ENCODE results near the gene PTPRN2.

Gene PTPRN2

DNA sequence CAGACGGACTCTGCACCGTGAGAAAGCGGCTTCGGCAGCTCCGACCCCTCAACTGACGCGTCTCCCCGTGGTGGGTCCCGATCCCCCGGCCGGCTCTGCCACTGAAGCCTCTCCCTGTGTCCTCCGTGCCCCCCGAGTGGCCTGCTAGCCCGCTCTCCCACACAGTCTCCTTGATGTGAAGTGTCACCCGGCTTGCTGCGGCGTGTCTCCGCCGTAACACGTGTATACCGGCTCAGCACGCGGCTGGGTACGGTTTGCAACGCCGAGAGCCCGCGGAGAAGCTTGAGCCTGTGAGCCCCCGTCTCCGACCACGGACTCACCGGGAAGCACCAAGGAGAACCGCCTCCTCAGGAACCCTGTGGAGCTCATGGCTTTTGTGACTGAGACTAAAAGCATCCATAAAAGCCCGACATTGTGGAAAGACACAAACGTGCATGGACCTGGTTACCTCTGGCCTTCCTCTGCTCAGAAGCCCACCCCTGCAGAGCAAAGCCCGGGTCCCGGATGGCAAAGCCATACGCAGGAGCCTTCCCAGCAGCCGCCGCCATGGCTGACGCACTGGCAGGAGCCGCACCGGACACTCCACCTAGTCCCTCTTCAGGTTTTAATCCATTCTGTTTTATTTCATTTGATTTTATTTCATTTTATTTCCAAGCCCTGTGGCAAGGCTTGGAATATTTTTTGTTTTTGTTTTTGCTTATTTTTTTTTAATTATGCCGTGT, 17.0 kb downstream of the PTPRN2 start:
- no peak overlapping the region for H3K4me3 ChIP-seq (ENCODE audit: low read length)
- peaks cover 12% of the 10 kb centered on the region for H3K27me3 ChIP-seq (ENCODE audit: control insufficient read depth, insufficient read depth, low read length)
- H3K9me3 ChIP-seq (replicated peaks; ENCODE audit: low read length): no peaks in the 10 kb centered on the region
- H3K4me1 ChIP-seq (ENCODE audit: control insufficient read depth, insufficient read depth, low read length): no peaks in the 10 kb centered on the region
- no peaks in the 10 kb centered on the region for H3K36me3 ChIP-seq (ENCODE audit: insufficient read depth, low read length)
- H3K4me2 ChIP-seq (ENCODE audit: low read length): no peak overlapping the region
- H3K9ac ChIP-seq (ENCODE audit: low read depth, low read length): no peak overlapping the region

DNA sequence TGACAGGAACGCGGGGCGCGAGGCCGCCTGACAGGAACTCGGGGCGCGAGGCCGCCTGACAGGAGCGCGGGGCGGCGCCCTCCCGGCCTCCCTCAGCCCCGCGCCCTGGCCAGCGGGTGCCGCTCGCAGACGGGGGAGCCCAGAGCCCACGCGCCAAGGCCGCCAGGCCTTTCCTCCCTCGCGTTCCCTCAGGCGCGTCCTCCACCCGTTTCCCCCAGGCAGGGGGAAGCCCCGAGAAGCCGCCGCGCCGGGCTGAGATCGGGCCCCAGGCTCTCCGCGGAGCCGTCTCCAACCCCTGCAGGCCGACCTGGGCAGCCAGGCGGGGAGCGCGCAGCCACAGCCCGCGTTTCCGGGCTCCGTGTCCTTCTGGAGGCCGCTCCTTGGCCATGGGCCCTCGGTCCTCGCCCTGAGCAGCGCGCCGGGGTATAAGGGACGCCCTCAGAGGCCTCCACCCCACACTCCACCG, 17.7 kb downstream of the PTPRN2 start:
- Histone ChIP-seq H3K9me3 (replicated peaks; ENCODE audit: low read length) (no peaks in the 10 kb centered on the region), H3K4me1 (ENCODE audit: control insufficient read depth, insufficient read depth, low read length) (no peaks in the 10 kb centered on the region), H3K4me2 (ENCODE audit: low read length) (no peak overlapping the region), H3K36me3 (ENCODE audit: insufficient read depth, low read length) (no peaks in the 10 kb centered on the region), H3K9ac (ENCODE audit: low read depth, low read length) (no peak overlapping the region), H3K27me3 (ENCODE audit: control insufficient read depth, insufficient read depth, low read length) (peaks cover 12% of the 10 kb centered on the region), H3K4me3 (ENCODE audit: low read length) (no peak overlapping the region)

DNA sequence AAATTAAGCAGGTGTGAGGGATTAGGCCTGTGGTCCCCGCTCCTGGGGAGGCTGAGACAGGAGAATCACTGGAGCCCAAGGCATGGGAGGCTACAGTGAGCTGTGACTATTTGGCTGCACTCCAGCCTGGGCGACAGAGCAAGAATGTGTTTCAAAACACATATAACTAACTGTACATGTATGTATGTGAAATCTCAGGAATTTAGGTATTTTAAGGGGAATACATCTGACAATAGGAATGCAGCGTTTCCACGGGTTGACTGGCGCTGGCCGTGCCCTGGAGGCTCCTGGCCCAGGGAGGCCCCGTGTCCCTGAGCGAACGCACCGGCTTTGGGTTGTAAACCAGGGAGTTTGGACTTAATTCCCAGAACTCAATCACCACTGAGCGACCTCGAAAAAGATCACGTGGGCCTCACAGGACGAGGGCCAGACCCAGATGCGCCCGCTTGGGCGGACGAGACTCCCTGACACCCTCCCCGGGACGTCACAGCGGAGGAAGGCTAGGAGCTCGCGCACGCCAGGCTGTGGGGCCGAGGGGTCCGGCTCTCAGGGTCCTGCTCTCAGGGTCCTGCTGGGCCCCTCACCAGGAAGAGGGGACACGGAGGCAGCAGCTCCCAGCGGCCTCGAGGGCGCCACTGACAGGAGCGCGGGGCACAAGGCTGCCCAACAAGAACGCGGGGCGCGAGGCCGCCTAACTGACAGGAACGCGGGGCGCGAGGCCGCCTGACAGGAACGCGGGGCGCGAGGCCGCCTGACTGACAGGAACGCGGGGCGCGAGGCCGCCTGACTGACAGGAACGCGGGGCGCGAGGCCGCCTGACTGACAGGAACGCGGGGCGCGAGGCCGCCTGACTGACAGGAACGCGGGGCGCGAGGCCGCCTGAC, 18.4 kb downstream of the PTPRN2 start:
- Histone ChIP-seq H3K4me1 (ENCODE audit: control insufficient read depth, insufficient read depth, low read length) (no peaks in the 10 kb centered on the region), H3K27me3 (ENCODE audit: control insufficient read depth, insufficient read depth, low read length) (peaks cover 12% of the 10 kb centered on the region), H3K9ac (ENCODE audit: low read depth, low read length) (no peak overlapping the region), H3K9me3 (replicated peaks; ENCODE audit: low read length) (no peaks in the 10 kb centered on the region), H3K36me3 (ENCODE audit: insufficient read depth, low read length) (no peaks in the 10 kb centered on the region), H3K4me3 (ENCODE audit: low read length) (no peak overlapping the region), H3K4me2 (ENCODE audit: low read length) (no peak overlapping the region)

DNA sequence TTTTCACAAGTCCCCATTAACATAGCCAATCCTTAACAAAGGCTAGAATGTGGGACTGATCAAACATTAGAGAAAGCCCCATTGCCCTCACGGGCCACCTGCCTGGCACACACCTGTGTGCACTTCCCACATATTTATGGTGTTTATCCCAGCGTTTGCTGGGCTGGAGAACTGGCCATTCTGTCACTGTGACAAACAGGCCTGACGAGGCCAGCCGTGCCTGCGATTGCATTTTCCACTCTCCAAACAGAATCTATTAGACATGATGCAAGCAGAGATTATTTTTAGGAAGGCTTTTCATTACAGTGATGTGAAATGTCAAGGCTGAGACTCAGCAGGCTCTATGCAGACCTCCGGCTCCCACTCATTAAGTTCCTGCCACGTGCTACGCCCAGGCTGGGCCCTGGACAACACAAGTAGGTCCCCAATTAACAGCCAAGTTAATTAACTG, 20.4 kb downstream of the PTPRN2 start:
- Histone ChIP-seq H3K36me3 (ENCODE audit: insufficient read depth, low read length) (no peaks in the 10 kb centered on the region), H3K27me3 (ENCODE audit: control insufficient read depth, insufficient read depth, low read length) (peaks cover 9% of the 10 kb centered on the region), H3K4me3 (ENCODE audit: low read length) (no peak overlapping the region), H3K4me2 (ENCODE audit: low read length) (no peak overlapping the region), H3K9ac (ENCODE audit: low read depth, low read length) (no peak overlapping the region), H3K4me1 (ENCODE audit: control insufficient read depth, insufficient read depth, low read length) (no peaks in the 10 kb centered on the region), H3K9me3 (replicated peaks; ENCODE audit: low read length) (no peaks in the 10 kb centered on the region)

DNA sequence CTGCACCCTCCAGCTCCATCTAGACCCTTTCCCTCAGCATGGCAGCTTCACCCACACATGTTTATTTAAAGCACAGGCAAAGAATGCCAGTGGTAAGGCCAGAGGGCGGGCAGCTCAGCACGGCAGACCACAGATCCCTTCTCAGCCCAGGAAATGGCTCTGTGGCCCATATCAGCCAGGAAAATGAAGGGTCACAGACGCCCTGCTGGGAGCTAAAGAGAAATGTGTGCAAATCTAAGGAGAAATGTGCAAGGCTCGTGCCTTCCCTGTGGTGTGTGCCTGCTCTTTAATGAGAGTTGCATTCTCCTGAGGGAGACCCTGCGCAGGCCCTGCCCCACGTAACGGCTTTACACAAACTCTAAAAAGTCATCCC, 23.0 kb downstream of the PTPRN2 start:
- Histone ChIP-seq H3K27me3 (ENCODE audit: control insufficient read depth, insufficient read depth, low read length) (peaks cover 5% of the 10 kb centered on the region), H3K36me3 (ENCODE audit: insufficient read depth, low read length) (no peaks in the 10 kb centered on the region), H3K9me3 (replicated peaks; ENCODE audit: low read length) (no peaks in the 10 kb centered on the region)

DNA sequence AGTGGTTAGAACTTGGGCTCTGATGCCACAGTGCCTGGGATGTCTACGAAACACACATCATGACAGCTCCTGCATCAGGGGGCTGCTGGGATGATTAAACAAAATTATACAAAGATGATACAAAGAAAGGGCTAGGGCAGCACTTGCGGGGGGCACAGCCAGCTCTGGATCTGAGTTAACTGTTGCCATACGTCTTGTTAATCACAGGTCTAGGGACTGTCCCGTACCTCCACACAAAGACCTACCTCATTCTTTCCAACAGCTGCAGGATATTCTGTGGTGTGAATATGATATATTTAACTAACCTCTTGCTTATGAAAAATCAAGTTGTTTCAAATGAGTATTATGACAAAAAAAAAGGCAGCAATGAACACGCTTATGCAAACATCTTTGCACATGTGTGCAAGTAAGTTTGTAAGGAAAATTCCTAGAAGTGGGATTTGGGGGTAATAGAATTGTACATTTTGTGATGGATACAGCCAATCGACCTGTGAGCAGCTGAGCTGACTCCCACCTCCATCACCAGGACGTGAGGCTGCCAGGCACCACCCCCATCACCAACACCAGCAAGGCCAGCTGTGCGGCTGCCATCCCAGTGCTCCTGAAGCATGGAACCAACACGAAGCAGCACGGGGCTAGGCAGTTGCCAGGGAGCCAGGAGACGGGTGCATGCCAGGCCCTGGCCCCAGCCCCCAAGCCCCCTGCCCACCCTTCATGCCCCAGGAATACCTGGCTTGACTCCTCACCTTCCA, 23.5 kb downstream of the PTPRN2 start:
- H3K9ac ChIP-seq (ENCODE audit: low read depth, low read length): no peak overlapping the region
- no peaks in the 10 kb centered on the region for H3K36me3 ChIP-seq (ENCODE audit: insufficient read depth, low read length)
- H3K4me3 ChIP-seq (ENCODE audit: low read length): no peak overlapping the region
- no peaks in the 10 kb centered on the region for H3K9me3 ChIP-seq (replicated peaks; ENCODE audit: low read length)
- no peak overlapping the region for H3K4me2 ChIP-seq (ENCODE audit: low read length)
- peaks cover 4% of the 10 kb centered on the region for H3K27me3 ChIP-seq (ENCODE audit: control insufficient read depth, insufficient read depth, low read length)
- H3K4me1 ChIP-seq (ENCODE audit: control insufficient read depth, insufficient read depth, low read length): no peaks in the 10 kb centered on the region

More for the DNA sequence above, 23.0 kb downstream of the PTPRN2 start:
- Histone ChIP-seq H3K4me3 (ENCODE audit: low read length) (no peak overlapping the region), H3K4me2 (ENCODE audit: low read length) (no peak overlapping the region), H3K9ac (ENCODE audit: low read depth, low read length) (no peak overlapping the region), H3K4me1 (ENCODE audit: control insufficient read depth, insufficient read depth, low read length) (no peaks in the 10 kb centered on the region)

DNA sequence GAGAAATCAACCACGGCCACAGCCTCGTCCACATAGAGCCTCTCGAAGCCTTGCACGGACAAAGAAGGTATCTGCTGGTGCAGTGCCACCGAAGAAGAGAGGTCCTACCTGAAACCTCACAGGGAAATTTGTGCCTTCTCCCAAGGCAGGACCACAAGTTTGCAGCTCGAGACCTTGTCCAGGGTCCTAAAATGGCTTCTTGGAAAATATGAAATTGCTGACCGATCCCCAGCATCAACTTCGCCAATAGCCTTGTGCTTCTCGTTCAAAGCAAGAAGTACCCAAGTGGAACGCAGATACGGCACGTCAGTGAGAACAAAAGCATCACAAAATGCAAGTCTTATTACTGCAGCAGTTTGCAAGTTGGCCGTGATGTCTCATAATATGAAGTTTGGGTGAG, 24.6 kb downstream of the PTPRN2 start:
- Histone ChIP-seq H3K36me3 (ENCODE audit: insufficient read depth, low read length) (no peaks in the 10 kb centered on the region), H3K9ac (ENCODE audit: low read depth, low read length) (no peak overlapping the region), H3K4me3 (ENCODE audit: low read length) (no peak overlapping the region), H3K27me3 (ENCODE audit: control insufficient read depth, insufficient read depth, low read length) (no peaks in the 10 kb centered on the region), H3K4me1 (ENCODE audit: control insufficient read depth, insufficient read depth, low read length) (no peaks in the 10 kb centered on the region), H3K4me2 (ENCODE audit: low read length) (no peak overlapping the region), H3K9me3 (replicated peaks; ENCODE audit: low read length) (no peaks in the 10 kb centered on the region)

DNA sequence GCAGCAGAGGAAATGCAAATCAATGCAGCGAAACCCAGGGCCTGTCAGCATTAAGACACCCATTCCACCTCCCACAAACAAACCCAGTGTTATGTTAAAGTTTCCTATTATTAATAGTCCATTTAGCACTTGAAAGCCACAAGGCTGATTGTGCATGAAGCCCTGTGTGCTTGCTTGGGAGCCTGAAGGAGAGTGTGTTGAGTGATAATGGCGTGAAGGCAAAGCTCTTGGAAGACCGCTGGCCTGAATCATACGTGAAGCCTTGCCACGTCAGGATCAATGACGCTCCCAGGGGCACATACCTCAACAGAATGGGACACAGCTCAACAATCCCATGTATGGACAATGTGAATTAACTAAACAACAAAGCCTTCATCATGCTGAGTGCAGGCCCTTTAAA, 25.1 kb downstream of the PTPRN2 start:
- no peak overlapping the region for H3K9ac ChIP-seq (ENCODE audit: low read depth, low read length)
- H3K9me3 ChIP-seq (replicated peaks; ENCODE audit: low read length): no peaks in the 10 kb centered on the region
- no peaks in the 10 kb centered on the region for H3K27me3 ChIP-seq (ENCODE audit: control insufficient read depth, insufficient read depth, low read length)
- no peaks in the 10 kb centered on the region for H3K4me1 ChIP-seq (ENCODE audit: control insufficient read depth, insufficient read depth, low read length)
- no peaks in the 10 kb centered on the region for H3K36me3 ChIP-seq (ENCODE audit: insufficient read depth, low read length)
- H3K4me3 ChIP-seq (ENCODE audit: low read length): no peak overlapping the region
- H3K4me2 ChIP-seq (ENCODE audit: low read length): no peak overlapping the region

DNA sequence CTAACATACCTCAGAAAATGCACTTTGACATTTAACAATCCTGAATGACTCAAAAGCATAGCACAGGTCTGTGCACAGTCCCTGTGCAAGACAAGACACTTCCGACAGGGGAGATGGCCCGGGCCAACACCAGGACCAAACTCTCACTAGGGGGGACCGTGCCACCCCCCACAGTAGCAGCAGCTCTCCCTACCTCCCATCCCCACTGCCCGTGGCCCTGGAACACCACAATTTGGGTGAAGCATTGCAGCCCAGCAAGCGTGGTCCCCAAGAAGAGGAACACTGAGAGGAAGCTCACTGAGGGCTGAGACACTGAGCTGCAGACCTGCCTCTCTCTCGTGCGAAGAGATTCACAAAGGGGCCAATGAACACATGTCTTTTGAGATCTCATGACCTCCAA, 26.0 kb downstream of the PTPRN2 start:
- H3K9ac ChIP-seq (ENCODE audit: low read depth, low read length): no peak overlapping the region
- no peaks in the 10 kb centered on the region for H3K27me3 ChIP-seq (ENCODE audit: control insufficient read depth, insufficient read depth, low read length)
- H3K9me3 ChIP-seq (replicated peaks; ENCODE audit: low read length): no peaks in the 10 kb centered on the region
- H3K4me1 ChIP-seq (ENCODE audit: control insufficient read depth, insufficient read depth, low read length): no peaks in the 10 kb centered on the region
- no peak overlapping the region for H3K4me3 ChIP-seq (ENCODE audit: low read length)
- no peak overlapping the region for H3K4me2 ChIP-seq (ENCODE audit: low read length)
- H3K36me3 ChIP-seq (ENCODE audit: insufficient read depth, low read length): no peaks in the 10 kb centered on the region

DNA sequence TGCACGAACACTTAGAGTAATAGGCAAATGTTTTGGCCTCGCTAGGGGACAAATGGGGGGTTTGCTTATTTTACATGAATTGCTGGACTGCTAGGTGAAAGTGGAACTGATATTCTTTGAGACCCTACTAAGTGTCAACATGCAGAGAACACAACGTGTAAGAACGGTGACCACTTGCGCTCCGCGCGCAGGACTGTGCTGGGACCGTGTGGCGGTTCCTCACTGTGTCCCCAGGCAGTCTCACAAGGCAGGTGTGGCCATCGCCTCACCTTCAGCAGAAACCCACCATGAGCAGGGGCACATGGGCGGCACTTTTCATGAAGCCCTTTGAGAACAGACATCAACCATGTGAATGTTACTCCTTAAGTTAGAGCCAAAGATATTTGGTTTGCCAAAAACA, 27.2 kb downstream of the PTPRN2 start:
- Histone ChIP-seq H3K36me3 (ENCODE audit: insufficient read depth, low read length) (no peaks in the 10 kb centered on the region), H3K4me3 (ENCODE audit: low read length) (no peak overlapping the region), H3K27me3 (ENCODE audit: control insufficient read depth, insufficient read depth, low read length) (no peaks in the 10 kb centered on the region), H3K9me3 (replicated peaks; ENCODE audit: low read length) (no peaks in the 10 kb centered on the region), H3K4me2 (ENCODE audit: low read length) (no peak overlapping the region), H3K4me1 (ENCODE audit: control insufficient read depth, insufficient read depth, low read length) (no peaks in the 10 kb centered on the region), H3K9ac (ENCODE audit: low read depth, low read length) (no peak overlapping the region)

DNA sequence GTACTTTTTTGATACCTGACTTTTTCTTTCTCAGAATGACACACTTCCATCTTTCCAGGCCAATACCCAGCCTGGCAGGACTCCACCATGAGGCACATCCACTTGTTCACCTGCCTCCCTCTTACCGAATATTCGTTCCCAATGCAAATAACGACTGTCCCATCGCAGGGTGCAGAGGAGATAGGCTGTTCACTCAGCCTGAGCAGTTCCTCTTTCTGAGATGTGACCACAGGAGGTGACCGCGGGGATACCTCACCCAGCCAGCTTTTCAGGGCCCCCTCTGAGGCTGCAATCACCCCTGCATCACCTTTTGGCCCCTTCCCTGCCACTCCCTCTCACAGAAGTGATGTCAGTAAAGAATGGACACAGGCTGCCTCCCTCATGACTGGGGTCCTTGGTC, 28.3 kb downstream of the PTPRN2 start:
- H3K9me3 ChIP-seq (replicated peaks; ENCODE audit: low read length): no peaks in the 10 kb centered on the region
- H3K36me3 ChIP-seq (ENCODE audit: insufficient read depth, low read length): no peaks in the 10 kb centered on the region
- H3K4me1 ChIP-seq (ENCODE audit: control insufficient read depth, insufficient read depth, low read length): no peaks in the 10 kb centered on the region
- no peak overlapping the region for H3K9ac ChIP-seq (ENCODE audit: low read depth, low read length)
- no peak overlapping the region for H3K4me3 ChIP-seq (ENCODE audit: low read length)
- H3K27me3 ChIP-seq (ENCODE audit: control insufficient read depth, insufficient read depth, low read length): no peaks in the 10 kb centered on the region
- H3K4me2 ChIP-seq (ENCODE audit: low read length): no peak overlapping the region
